Stomach (tissue), 4 donors: ENCODE measurements around the gene CEP295NL.

Source experiments
- POLR2AphosphoS5 ChIP-seq, 3 donors: sonication (generic); formaldehyde crosslinking; IDR thresholded peaks; one replicate each; pipeline ENCODE4 v1.6.1; 2016; ENCODE audit warnings: antibody characterized with exemption in 3 of 3
- TF ChIP-seq, protein P1 (sequence below), 7 experiments: fragments of 450-650 bp in 4 of 7; fragments of 200-600 bp in 3 of 7; sonication (generic) in 3 of 7; IDR thresholded peaks; one replicate each; pipeline ENCODE4 v1.5.1; 2016 to 2019; ENCODE audit warnings: antibody characterized with exemption in 7 of 7, control low read depth in 2 of 7, mild to moderate bottlenecking in 1 of 7

DNA sequence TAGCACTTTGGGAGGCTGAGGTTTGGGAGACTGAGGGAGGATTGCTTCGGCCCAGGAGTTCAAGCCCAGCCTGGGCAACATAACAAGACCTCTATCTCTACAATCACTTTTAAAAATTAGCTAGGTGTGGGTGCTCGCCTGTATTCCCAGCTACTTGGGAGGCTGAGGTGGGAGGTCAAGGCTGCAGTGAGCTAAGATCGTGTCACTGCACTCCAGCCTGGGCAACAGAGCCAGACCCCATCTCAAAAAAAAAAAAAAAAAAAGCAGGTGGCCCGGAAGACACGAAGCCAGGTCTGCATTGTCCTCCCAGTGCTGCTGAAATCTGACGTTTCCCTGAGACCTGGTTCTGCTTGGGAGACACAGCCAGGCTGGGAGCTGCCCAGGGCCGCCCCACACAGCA is 41.0 kb upstream of the CEP295NL start:
- TF ChIP-seq, protein P1, sequence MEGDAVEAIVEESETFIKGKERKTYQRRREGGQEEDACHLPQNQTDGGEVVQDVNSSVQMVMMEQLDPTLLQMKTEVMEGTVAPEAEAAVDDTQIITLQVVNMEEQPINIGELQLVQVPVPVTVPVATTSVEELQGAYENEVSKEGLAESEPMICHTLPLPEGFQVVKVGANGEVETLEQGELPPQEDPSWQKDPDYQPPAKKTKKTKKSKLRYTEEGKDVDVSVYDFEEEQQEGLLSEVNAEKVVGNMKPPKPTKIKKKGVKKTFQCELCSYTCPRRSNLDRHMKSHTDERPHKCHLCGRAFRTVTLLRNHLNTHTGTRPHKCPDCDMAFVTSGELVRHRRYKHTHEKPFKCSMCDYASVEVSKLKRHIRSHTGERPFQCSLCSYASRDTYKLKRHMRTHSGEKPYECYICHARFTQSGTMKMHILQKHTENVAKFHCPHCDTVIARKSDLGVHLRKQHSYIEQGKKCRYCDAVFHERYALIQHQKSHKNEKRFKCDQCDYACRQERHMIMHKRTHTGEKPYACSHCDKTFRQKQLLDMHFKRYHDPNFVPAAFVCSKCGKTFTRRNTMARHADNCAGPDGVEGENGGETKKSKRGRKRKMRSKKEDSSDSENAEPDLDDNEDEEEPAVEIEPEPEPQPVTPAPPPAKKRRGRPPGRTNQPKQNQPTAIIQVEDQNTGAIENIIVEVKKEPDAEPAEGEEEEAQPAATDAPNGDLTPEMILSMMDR (IDR thresholded peaks at IDR 0.05) = no peak
- TF ChIP-seq POLR2AphosphoS5 (IDR thresholded peaks at IDR 0.05) = no peak
